AG09309 (cell line): Measurements from ENCODE around the gene TRABD.

ENCODE experiments used
- DNase-seq: peaks from one replicate; pipeline ENCODE4 v3.0.0-alpha.2; 2010; ENCODE audit warnings: low read depth
- H3K4me3 ChIP-seq: 2 replicates; pipeline ENCODE4 v1.5.1; 2011; ENCODE audit warnings: mild to moderate bottlenecking, low read depth, low read length, moderate library complexity; ENCODE audit not compliant: control insufficient read depth
- TF ChIP-seq, protein P1 (sequence below): IDR thresholded peaks from 2 replicates; pipeline ENCODE4 v1.5.1; 2011; ENCODE audit warnings: mild to moderate bottlenecking, low read depth, low read length, inconsistent platforms; ENCODE audit not compliant: insufficient read depth, control insufficient read depth; ENCODE audit errors: missing control alignments

Gene TRABD

DNA sequence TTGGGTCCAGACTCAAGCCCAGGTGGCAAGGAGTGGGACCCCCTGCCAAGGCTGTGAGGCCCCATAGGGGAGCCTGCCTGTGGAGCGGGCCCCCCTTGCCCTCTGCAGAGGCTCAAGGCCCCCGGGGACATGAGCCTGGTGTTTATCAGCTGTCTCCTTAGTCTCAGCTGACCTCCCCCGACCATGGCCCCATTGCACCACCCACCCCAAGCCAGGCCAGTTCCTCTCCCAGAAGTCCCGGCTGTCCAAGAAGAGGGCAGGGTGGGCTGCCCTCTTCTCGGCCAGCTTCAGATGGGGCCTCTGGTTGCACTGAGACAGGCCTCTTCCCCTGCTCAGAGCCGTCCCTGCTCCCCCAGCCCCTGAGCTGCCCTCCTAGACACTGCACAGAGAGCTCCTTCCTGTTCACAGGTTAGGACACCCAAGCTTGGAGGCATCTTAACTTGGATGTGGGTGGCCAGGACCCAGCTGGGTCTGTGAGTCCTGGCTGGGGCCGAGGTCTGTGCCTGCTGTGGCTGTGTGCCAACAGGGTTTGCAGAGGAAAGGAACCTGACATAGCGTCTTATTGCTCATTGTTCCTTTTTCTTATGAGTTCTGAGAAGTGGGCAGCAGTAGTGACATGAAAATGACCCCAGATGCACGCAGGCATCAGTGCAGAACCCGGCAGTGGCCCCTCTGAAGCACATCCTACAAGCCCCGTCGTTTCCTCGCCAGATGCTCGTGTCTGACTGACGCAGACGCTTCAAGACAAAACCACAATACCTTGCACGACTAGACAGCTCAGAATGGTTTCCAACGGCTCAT is 5.4 kb downstream of the TRABD start:
- TF ChIP-seq, protein P1, sequence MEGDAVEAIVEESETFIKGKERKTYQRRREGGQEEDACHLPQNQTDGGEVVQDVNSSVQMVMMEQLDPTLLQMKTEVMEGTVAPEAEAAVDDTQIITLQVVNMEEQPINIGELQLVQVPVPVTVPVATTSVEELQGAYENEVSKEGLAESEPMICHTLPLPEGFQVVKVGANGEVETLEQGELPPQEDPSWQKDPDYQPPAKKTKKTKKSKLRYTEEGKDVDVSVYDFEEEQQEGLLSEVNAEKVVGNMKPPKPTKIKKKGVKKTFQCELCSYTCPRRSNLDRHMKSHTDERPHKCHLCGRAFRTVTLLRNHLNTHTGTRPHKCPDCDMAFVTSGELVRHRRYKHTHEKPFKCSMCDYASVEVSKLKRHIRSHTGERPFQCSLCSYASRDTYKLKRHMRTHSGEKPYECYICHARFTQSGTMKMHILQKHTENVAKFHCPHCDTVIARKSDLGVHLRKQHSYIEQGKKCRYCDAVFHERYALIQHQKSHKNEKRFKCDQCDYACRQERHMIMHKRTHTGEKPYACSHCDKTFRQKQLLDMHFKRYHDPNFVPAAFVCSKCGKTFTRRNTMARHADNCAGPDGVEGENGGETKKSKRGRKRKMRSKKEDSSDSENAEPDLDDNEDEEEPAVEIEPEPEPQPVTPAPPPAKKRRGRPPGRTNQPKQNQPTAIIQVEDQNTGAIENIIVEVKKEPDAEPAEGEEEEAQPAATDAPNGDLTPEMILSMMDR: no peak
- H3K4me3 ChIP-seq: no peak overlapping the region; the same call in 1 of the 2 replicates
- no peak for DNase-seq

DNA sequence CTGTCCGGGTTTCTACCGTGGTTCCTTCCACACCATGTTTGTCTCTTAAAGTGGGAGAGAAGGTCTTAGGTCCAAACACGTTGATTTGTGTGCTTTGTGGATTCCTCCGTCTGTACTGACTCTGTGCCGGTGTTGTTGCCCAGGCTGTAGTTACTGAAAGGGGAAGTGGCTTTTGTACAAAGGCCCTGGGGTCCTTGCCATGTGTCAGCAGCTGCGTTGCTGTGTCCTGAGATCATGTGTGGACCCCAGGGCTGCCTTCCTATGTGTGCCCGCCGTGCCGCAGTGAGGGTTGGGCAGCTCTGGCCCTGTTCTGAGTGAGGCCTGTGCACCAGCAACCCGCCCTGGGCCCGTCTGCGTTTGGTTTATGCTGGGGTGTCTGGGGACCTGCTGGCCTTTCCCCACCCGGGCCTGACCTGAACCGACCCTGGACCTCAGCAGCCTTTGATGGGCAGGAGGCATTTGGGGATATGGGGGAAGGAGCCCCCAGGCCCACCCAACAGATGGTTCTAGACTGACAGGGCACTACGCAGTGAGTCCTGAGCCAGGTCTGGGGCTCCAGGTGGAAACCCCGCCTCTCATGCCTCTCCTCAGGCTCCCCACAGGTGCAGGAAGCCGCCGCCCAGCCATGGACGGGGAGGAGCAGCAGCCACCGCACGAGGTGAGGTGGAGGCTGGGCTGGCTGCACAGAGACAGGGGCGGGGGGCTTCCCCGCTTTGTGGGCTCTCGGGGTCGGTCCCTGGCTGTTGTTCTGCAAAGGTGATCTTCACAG is 6.9 kb downstream of the TRABD start:
- DNase-seq: no peak
- no peak overlapping the region for H3K4me3 ChIP-seq
- TF ChIP-seq, protein P1: no peak

DNA sequence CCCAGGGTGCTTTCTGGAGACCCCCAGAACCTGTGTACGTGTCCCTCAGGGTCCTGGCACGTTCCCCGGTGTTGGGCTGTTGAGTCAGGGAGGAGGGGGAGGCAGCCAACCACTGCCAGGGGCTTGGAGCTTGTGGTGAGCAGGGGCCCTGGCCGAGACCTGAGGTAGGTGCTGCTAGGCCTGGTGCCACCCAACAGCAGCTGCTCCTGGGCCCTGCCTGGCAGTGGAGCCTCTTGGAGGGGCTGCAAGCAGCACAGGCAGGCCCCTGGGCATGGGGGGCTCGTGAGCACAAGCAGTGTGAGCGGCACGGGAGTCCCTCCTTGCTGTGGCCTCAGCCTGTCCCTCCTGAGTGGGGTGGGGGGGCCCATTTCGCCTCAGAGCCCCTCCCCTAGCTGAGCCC is 7.9 kb downstream of the TRABD start:
- H3K4me3 ChIP-seq: no peak overlapping the region

DNA sequence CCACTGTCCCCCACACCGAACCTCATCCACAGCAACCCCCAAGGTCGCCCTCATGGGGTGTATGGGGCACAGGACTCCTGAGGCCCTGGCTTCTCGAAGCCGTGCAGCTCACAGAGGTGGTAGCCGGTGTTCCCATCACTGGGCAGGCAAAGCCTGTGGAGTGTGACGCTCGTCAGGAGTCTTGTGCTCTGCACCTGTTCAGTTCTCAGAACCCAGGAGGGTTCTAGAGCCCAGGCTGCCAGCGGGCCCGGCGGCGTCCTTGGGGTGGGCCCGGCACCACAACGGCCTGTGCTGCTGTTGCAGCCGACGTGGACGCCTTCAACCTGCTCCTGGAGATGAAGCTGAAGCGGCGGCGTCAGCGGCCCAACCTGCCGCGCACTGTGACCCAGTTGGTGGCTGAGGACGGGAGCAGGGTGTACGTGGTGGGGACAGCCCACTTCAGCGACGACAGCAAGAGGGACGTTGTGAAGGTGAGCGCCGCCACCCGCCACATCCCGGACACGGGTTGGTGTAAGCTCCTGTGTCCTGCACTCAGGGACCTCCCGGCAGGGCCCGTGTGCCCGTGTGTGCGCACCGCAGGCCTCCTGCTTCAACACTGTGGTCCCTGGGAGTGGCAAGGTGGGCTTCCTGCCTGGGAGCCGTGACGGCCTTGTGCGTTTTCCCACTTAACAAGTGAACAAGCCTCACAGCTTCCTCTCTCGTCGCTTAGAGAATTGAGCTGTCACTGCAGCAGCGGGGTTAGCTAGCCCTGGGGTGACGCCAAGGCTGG is 8.5 kb downstream of the TRABD start:
- DNase-seq: no peak
- no peak overlapping the region for H3K4me3 ChIP-seq
- TF ChIP-seq, protein P1: no peak

More for the DNA sequence above, 7.9 kb downstream of the TRABD start:
- DNase-seq: no peak
- TF ChIP-seq, protein P1: no peak

DNA sequence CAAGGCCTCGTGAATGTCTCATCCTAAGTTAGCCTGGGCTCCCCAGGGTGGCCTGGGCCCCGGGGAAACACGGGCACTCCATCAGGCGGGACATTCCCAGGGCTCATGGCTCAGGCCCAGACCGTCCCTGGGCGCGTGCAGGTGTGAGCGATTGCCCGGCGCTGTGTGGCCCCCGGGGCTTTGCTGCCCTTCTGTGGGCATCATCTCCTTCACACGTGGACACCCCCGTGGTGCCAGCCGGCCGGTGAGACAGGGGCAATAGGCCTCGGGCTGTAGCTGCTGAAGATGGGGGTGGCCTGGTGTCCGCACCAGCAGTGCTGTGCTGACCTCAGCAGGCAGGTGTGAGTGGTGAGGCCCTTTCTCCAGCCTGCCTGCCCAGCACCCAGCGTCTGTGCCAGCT is 10.5 kb downstream of the TRABD start:
- TF ChIP-seq, protein P1: no peak
- H3K4me3 ChIP-seq: no peak overlapping the region
- no peak for DNase-seq
